SK-N-SH (cell line): ENCODE data around the gene LARGE1. TPM values are rescaled to one million over a fixed set of nuclear protein-coding genes. Genes with fewer than 3 reads are reported as not detected.

Experiments used
- CTCF ChIA-PET: fragments of 300-600, 350-600 bp; formaldehyde crosslinking; extraction: SDS; loops from one replicate; lab custom pipeline; 2021; lab: Yijun Ruan, JAX
- POLR2A ChIA-PET: fragments of 350-600 bp; sonication (Branson Sonifier 250); formaldehyde crosslinking; extraction: SDS; loops from one replicate; lab custom pipeline; 2020; ENCODE audit warnings: antibody characterized with exemption, inconsistent platforms; lab: Yijun Ruan, JAX
- DNase-seq: peaks from one replicate; pipeline ENCODE4 v3.0.0; 2012
- H2AFZ ChIP-seq: fragments of 200-600 bp; sonication (generic); 2 replicates; pipeline ENCODE4 v1.8.1; 2016; ENCODE audit warnings: antibody characterized with exemption, mild to moderate bottlenecking, low read depth
- H3F3A ChIP-seq: fragments of 200-600 bp; sonication (generic); replicated peaks from 2 replicates; pipeline ENCODE3; 2016; ENCODE audit warnings: antibody characterized with exemption, mild to moderate bottlenecking; ENCODE audit not compliant: insufficient read depth
- H3K27ac ChIP-seq, 2 experiments: fragments of 200-500 bp in 1 of 2; fragments of 200-600 bp in 1 of 2; sonication (Bioruptor generic) in 1 of 2; sonication (generic), shearing (Covaris generic) in 1 of 2; 2 replicates each; pipeline versions ENCODE4 v1.5.1 to v1.6.1; 2014 to 2016; ENCODE audit warnings: low read depth in 2 of 2, inconsistent platforms in 1 of 2, low read length in 1 of 2, mild to moderate bottlenecking in 1 of 2, mixed read lengths in 1 of 2
- H3K27me3 ChIP-seq: fragments of 200-600 bp; sonication (generic), shearing (Covaris generic); 2 replicates; pipeline ENCODE4 v1.6.1; 2016; ENCODE audit warnings: mixed run types; ENCODE audit not compliant: insufficient read depth
- H3K36me3 ChIP-seq, 2 experiments: fragments of 200-500 bp in 1 of 2; fragments of 200-600 bp in 1 of 2; sonication (Bioruptor generic) in 1 of 2; sonication (generic) in 1 of 2; replicated peaks in 1 of 2; 2 replicates each; pipeline versions ENCODE3 to v1.5.1; 2014 to 2016; ENCODE audit warnings: low read length in 1 of 2, mild to moderate bottlenecking in 1 of 2; ENCODE audit not compliant: insufficient read depth in 2 of 2, control insufficient read depth in 1 of 2
- H3K4me1 ChIP-seq, 2 experiments: fragments of 200-500 bp in 1 of 2; fragments of 200-600 bp in 1 of 2; sonication (Bioruptor generic) in 1 of 2; sonication (generic), shearing (Covaris generic) in 1 of 2; 2 replicates each; pipeline versions ENCODE4 v1.5.1 to v1.6.1; 2014 to 2016; ENCODE audit warnings: low read depth in 1 of 2, low read length in 1 of 2, mixed run types in 1 of 2; ENCODE audit not compliant: insufficient read depth in 2 of 2, control insufficient read depth in 1 of 2
- H3K4me2 ChIP-seq: fragments of 200-600 bp; sonication (generic), shearing (Covaris generic); 2 replicates; pipeline ENCODE4 v1.6.1; 2017; ENCODE audit warnings: mixed run types
- H3K4me3 ChIP-seq, 2 experiments: fragments of 200-500 bp in 1 of 2; fragments of 200-600 bp in 1 of 2; sonication (Bioruptor generic) in 1 of 2; sonication (generic), shearing (Covaris generic) in 1 of 2; 2 replicates each; pipeline versions ENCODE4 v1.5.1 to v1.8.1; 2014 to 2016; ENCODE audit warnings: low read depth in 2 of 2, inconsistent platforms in 1 of 2, low read length in 1 of 2, mild to moderate bottlenecking in 1 of 2, mixed read lengths in 1 of 2, moderate library complexity in 1 of 2
- H3K79me2 ChIP-seq: fragments of 200-600 bp; sonication (generic); 2 replicates; pipeline ENCODE4 v1.8.1; 2017; ENCODE audit warnings: mild to moderate bottlenecking; ENCODE audit not compliant: insufficient read depth
- H3K9ac ChIP-seq: fragments of 200-600 bp; sonication (generic); 2 replicates; pipeline ENCODE4 v1.6.1; 2017; ENCODE audit warnings: mixed run types
- H3K9me2 ChIP-seq: fragments of 200-600 bp; sonication (generic); 2 replicates; pipeline ENCODE4 v1.6.1; 2017; ENCODE audit warnings: mixed run types
- H3K9me3 ChIP-seq: fragments of 200-600 bp; sonication (generic); 2 replicates; pipeline ENCODE4 v1.6.1; 2017; ENCODE audit warnings: mixed run types, mild to moderate bottlenecking, moderate library complexity
- H4K20me1 ChIP-seq: fragments of 200-600 bp; sonication (generic); 2 replicates; pipeline ENCODE4 v1.6.1; 2017; ENCODE audit warnings: mild to moderate bottlenecking, mixed run types; ENCODE audit not compliant: insufficient read depth
- EP300 ChIP-seq, 2 experiments: IDR thresholded peaks; 2 replicates each; pipeline versions ENCODE4 v1.4.0 to v1.6.1; 2012; ENCODE audit warnings: borderline replicate concordance in 1 of 2, low read depth in 1 of 2, low read length in 1 of 2
- EZH2phosphoT487 ChIP-seq: fragments of 200-600 bp; sonication (generic); IDR thresholded peaks from 2 replicates; pipeline ENCODE4 v1.6.1; 2017; ENCODE audit warnings: low read depth, mixed run types, mild to moderate bottlenecking, antibody characterized with exemption, moderate library complexity, borderline replicate concordance
- FOSL2 ChIP-seq: IDR thresholded peaks from 2 replicates; pipeline ENCODE4 v1.4.0; 2012; ENCODE audit warnings: low read depth, mild to moderate bottlenecking, moderate library complexity, borderline replicate concordance
- FOXJ3 ChIP-seq: sonication (generic); formaldehyde crosslinking; IDR thresholded peaks from 2 replicates; pipeline ENCODE4 v1.5.1; 2020; ENCODE audit warnings: mild to moderate bottlenecking, missing genetic modification reagents
- GABPA ChIP-seq: IDR thresholded peaks from 2 replicates; pipeline ENCODE4 v1.4.0; 2012; ENCODE audit warnings: low read depth, mild to moderate bottlenecking
- GATA2 ChIP-seq: sonication (generic); formaldehyde crosslinking; IDR thresholded peaks from 2 replicates; pipeline ENCODE4 v1.5.0; 2020; ENCODE audit warnings: mild to moderate bottlenecking, missing genetic modification reagents
- MAX ChIP-seq: IDR thresholded peaks from 2 replicates; pipeline ENCODE4 v1.4.0; 2012; ENCODE audit warnings: low read depth
- MEF2A ChIP-seq: IDR thresholded peaks from 2 replicates; pipeline ENCODE4 v1.4.0; 2012; ENCODE audit warnings: low read depth, borderline replicate concordance
- MXI1 ChIP-seq: IDR thresholded peaks from 2 replicates; pipeline ENCODE4 v1.6.1; 2012; ENCODE audit warnings: mild to moderate bottlenecking, low read depth, low read length, improper control_type of control experiment
- NFIC ChIP-seq: IDR thresholded peaks from 2 replicates; pipeline ENCODE4 v1.4.0; 2012; ENCODE audit warnings: borderline replicate concordance
- RFX5 ChIP-seq: IDR thresholded peaks from 2 replicates; pipeline ENCODE4 v1.6.1; 2012; ENCODE audit warnings: mild to moderate bottlenecking, improper control_type of control experiment, low read length
- SMC3 ChIP-seq: IDR thresholded peaks from 2 replicates; pipeline ENCODE4 v1.6.1; 2012; ENCODE audit warnings: low read depth, low read length, improper control_type of control experiment
- TAF1 ChIP-seq: IDR thresholded peaks from 2 replicates; pipeline ENCODE4 v1.6.1; 2012; ENCODE audit warnings: low read depth, mild to moderate bottlenecking, low read length, moderate library complexity, borderline replicate concordance
- TCF12 ChIP-seq: IDR thresholded peaks from 2 replicates; pipeline ENCODE4 v1.4.0; 2012
- YY1 ChIP-seq: IDR thresholded peaks from 2 replicates; pipeline ENCODE4 v1.4.0; 2012; ENCODE audit warnings: low read depth, mild to moderate bottlenecking
- WGBS: methylation state at CpG from one replicate; pipeline ENCODE4 v1.1.6; 2017; ENCODE audit warnings: low lambda C conversion rate; 5-methylcytosine and 5-hydroxymethylcytosine counted together
- polyA plus RNA-seq, 3 experiments: library from polyadenylated mRNA; depleted of rRNA; stranded (reverse); fragments of >200 nt; gene quantifications; 2 replicates each; pipeline ENCODE4 v1.2.3, GENCODE V29; 2012
- small RNA-seq, 7 experiments: library from RNA; depleted of rRNA; stranded (forward); fragments of <200 nt; gene quantifications; one replicate each; pipeline ENCODE3, GENCODE V24; 2012
- TF ChIP-seq, protein P1 (sequence below): IDR thresholded peaks from 2 replicates; pipeline ENCODE4 v1.4.0; 2012; ENCODE audit warnings: low read depth, borderline replicate concordance

The LARGE1 gene
- polyA plus RNA-seq, 1 of the 3 experiments (the other 2 are of a cell fraction) = 1.1 TPM

GRCh38 chr22:33224841-33225240, 695.4 kb downstream of the LARGE1 start:
- 25% methylated on average over 4 of the region's 4 CpGs for WGBS
- no peaks in the 10 kb centered on the region for H3K36me3 ChIP-seq
- no peak overlapping the region for H3K27ac ChIP-seq
- H3K4me1 ChIP-seq = no peaks in the 10 kb centered on the region
- no peak overlapping the region for H3K4me3 ChIP-seq
- H3K79me2 ChIP-seq = no peaks in the 10 kb centered on the region
- H3F3A ChIP-seq = no peaks in the 10 kb centered on the region
- no peaks in the 10 kb centered on the region for H3K27me3 ChIP-seq
- ChIA-PET CTCF (interaction anchor here (0.6 to 1.2 kb wide), 2 partner anchors 16 to 428 kb away, joined by 3 read pairs; no protein-coding TSS in a partner anchor), POLR2A (no interaction called here)
- H3K9ac ChIP-seq = no peak overlapping the region
- H3K9me2 ChIP-seq = no peaks in the 10 kb centered on the region
- H2AFZ ChIP-seq = no peak overlapping the region
- TF ChIP-seq, protein P1, sequence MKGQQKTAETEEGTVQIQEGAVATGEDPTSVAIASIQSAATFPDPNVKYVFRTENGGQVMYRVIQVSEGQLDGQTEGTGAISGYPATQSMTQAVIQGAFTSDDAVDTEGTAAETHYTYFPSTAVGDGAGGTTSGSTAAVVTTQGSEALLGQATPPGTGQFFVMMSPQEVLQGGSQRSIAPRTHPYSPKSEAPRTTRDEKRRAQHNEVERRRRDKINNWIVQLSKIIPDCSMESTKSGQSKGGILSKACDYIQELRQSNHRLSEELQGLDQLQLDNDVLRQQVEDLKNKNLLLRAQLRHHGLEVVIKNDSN = no peak
- TF ChIP-seq YY1 (no peak), MXI1 (no peak), FOSL2 (no peak), EP300 (IDR thresholded peaks at IDR 0.05; ENCODE audit: borderline replicate concordance in 1 of 2, low read depth in 1 of 2, low read length in 1 of 2) (no peak), FOXJ3 (CRISPR knock-in tag) (no peak), MAX (no peak), MEF2A (no peak), GATA2 (CRISPR knock-in tag) (no peak), NFIC (no peak), SMC3 (no peak), GABPA (no peak), TCF12 (no peak), EZH2phosphoT487 (no peak), TAF1 (no peak), RFX5 (no peak)
- DNase-seq = no peak
- H4K20me1 ChIP-seq = no peaks in the 10 kb centered on the region
- peaks cover 4% of the 10 kb centered on the region; the same call in 1 of the 2 replicates for H3K9me3 ChIP-seq
- H3K4me2 ChIP-seq = no peak overlapping the region

Small RNAs within 50 kb of the gene (small RNA-seq; reads per million reads assigned to genes)
- gene MIR4764 (0 reads per million in 7 experiments), gene SNORA50B (0 reads per million in 7 experiments)
